GM18868 (cell line): Measurements from ENCODE around the gene EXD3.
A peak's percentile ranks its signal among the peaks of the same experiment; 100 is the strongest.

Source experiments
- ATAC-seq: cut with Tn5 transposase; IDR thresholded peaks from one replicate; pipeline ENCODE4 v1.9.1; 2021; ENCODE audit warnings: mild to moderate bottlenecking, moderate library complexity; ENCODE audit not compliant: unreplicated experiment

EXD3 gene

DNA sequence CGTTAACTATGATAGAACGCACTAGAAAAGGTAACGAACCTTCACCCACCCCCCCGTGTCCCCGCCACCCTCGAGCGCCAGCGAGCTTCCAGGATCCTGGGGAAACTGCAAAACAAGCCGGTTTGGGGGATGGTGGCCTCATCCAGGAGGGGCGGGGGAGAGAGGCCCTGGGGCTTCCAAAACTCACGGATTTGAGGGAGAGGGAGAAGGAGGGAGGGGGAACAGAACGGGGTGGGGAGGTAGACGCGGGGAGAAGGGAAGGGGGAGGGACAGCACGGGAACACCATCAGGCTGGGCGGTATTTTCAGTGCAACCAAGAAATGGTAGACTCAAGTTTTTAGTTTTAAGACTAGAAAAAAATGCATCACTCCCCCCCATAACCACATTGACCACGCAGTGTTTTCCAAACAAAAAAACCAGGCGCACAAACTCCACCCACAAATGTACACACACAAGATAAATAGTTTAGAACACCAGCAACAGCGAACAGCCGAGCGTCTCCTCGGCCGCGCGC is 122.3 kb downstream of the EXD3 start:
- ATAC-seq = no peak

DNA sequence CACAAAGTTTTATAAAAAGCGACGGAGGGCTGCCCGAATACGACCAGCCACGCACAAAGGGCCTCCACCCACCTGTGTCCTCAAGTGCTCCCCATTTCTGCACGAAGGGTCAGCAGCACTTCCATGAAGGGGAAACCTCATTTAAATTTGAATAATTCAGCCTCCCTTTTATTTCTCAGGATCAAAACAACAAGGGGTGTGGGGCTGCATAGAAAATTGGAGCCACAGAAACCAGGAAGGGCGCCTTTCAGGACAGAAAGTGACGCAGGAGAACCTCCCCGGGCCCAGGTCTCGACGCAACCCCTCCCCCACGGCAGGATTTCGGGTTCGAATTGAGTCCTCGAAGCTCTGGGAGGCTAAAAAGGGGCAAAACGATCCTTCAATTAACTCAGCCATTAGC is 123.0 kb downstream of the EXD3 start:
- ATAC-seq = no peak

- no peak for ATAC-seq
These were observed 123.8 kb downstream of the EXD3 start for GRCh38 chr9:137299203-137299565.

DNA sequence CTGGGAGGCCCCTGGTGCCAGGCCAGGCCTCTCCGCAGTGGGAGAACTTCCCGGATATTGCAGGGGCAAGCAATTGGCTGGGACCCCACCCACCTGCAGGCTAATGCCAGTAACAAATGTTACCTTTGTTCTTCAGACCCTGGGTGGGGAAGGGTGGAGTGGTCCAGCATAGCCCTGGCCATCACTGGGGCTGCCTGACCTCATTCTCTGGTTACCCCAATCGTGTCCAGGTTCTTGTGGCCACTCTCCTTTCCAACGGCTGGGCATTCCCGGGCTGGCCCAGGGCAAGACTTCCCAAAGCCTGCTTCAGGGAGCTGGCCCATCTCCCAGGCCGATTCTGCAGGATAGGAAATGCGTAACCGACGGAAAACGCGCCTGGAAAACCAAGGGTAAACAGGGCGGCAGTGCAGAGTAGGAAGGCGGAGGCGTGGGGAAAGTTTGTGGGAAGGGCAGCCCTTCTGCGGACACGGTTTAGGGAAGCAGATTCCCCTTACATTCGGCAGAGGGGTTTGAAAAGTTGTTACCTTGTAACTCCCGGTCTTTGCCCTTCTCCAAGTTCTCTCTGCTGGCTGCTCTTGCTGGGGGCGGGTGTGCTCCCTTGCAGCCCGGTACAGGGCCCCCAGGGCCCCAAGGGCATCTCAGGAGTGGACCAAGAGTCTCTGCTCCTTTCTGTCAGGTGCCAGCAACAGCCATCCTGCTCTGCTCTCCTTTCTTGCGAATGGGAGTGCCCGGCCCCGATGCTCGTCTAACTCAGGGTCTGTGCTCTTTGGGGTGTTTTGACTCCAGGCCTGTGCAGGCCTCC is 124.4 kb downstream of the EXD3 start:
- ATAC-seq = no peak

- ATAC-seq = no peak
These were observed 125.0 kb downstream of the EXD3 start for GRCh38 chr9:137297966-137298365.

GRCh38 chr9:137296670-137297664 is 126.0 kb downstream of the EXD3 start:
- ATAC-seq = no peak

- no peak for ATAC-seq
These were observed 126.9 kb downstream of the EXD3 start for GRCh38 chr9:137295849-137296669.

- peak; percentile 42 for ATAC-seq
These were observed 127.6 kb downstream of the EXD3 start for GRCh38 chr9:137295238-137295811.

DNA sequence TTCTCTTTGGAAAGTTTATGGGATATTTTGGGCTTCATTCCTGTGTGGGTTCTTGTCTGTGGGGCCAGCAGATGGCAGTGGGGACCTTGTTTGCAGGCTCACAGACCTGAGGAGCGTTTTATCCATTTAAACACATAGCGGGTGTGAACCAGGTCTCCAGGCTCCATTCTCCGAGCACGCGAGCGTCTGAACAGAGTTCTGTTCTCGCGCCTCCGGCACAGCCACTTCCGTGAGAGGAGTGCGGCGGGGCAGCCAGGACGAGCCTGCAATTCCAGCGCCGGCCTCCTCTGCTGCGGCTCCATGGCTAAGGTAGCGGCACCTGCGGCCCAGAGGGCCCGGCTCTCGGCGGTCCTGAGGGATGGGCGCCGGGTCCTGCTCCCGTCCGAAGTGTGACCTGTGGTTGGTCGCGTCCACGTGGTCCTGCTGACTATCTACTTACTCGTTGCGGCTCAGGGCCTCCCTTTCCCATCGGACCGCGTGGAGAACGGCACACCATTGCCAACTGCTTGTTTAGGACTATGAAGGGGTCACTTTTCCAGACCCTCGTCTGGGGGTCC is 128.2 kb downstream of the EXD3 start:
- ATAC-seq = no peak

- ATAC-seq = no peak
These were observed 128.8 kb downstream of the EXD3 start for GRCh38 chr9:137294091-137294680.

DNA sequence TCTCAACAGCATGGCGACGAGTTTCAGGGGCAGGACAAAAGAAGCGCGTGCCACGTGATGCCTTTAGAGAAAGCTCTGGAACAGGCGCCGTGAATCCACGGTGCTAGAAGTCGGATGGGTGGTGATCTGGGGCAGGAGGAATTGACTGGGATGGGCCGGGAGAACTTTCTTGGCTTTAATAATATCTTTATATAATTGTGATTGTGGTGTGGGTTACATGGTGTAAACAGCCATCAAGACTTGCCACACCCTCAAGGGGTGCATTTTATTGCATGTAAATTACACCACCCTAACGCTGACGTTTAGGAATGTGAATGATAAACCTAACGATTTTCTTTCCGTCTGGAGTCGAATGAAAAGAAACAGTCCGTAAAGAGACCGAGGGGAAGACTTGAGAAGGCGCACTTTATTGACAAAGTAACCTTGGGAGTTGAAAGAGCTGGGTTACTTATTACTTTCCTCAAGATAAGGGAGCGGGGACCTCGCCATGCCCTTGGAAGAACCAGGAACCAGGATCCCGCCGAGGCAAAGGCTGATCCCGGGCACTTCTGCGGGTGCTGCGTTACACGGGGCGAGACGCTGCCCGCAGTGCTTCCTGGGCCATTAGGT is 129.4 kb downstream of the EXD3 start:
- no peak for ATAC-seq

DNA sequence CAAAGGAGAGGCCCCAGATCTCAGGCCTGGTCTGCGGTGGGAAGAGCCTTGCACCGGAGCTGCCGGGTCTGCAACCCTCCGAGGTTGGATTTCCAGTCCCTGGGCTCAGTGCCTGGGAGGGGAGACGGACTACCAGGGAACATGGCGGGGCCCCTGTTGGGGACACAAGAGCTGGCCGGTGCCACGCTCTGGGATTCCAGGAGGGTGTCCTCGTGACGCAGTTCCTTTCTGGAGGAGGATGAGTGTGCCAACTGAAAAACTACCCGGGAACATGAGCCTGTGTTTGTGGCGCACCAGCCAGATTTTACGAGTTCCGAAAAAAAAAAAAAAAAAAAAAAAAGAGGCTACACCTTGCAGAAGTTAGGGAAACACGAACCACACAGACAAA is 129.9 kb downstream of the EXD3 start:
- no peak for ATAC-seq

GRCh38 chr9:137286975-137287383 is 136.0 kb downstream of the EXD3 start:
- no peak for ATAC-seq

DNA sequence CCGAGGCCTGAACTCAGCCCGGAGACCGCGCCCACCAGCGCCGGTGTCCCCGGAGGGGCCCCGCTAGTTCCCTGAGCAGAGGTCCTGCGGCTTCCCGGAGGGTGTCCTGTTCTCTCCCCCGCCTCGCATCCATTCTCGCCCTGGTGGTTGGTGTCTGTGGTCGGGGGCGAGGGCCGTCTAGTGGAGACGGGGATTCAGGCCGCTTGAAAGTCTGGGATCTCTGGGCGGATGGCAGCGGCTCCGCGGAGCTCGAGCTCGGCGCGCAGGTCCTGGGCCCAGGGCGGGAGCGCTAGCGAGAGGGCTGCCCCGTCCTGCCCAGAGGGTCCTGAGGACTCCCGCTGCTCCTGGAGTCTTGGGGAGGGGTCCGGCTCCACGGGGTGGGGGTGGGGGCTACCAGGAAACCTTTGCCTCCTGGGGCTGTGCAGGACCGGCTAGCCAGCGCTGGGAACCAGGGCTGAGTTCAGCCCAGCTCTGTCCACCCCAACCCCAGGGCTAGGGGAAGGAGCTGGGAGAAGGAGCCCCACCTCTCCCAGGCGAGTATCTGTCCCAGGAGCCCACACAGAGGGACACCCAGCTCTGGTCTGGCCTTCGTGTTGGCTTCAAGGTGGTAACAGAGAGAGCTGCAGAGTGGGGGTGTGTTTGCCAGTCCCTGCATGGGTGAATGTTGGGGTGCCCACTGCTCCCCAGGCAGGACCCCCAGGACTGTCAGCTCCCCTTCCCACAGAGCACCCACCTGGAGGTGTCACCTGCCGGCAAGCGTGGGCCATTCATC is 141.4 kb downstream of the EXD3 start:
- no peak for ATAC-seq

GRCh38 chr9:137280474-137281344 is 142.3 kb downstream of the EXD3 start:
- no peak for ATAC-seq

- ATAC-seq = no peak
These were observed 143.1 kb downstream of the EXD3 start for GRCh38 chr9:137279741-137280473.
